ENCODE results near the gene GAB4. TPM values are rescaled to one million over a fixed set of nuclear protein-coding genes. Genes with fewer than 3 reads are reported as not detected.

Gene GAB4
- total and polyA plus RNA-seq, 10 of the 15 experiments (the other 5 are each of a cell fraction or from before 2014, with no cell fraction given): not detected

GRCh38 chr22:16935209-16935608 lies 72.8 kb downstream of the GAB4 start:
- intact Hi-C loops (cut with micrococcal nuclease; ENCODE audit: unreplicated experiment): no loop called here
- Histone ChIP-seq H2AFZ (ENCODE audit: control insufficient read depth, low read depth, low read length) (no peak overlapping the region), H3K9me3 (replicated peaks; ENCODE audit: control insufficient read depth, insufficient read depth, low read length) (no peaks in the 10 kb centered on the region), H3K9ac (ENCODE audit: control insufficient read depth, insufficient read depth, low read length) (no peak overlapping the region), H3K27me3 (replicated peaks in 1 of 2; ENCODE audit: control insufficient read depth in 2 of 2, insufficient read depth in 2 of 2, low read length in 1 of 2) (no peaks in the 10 kb centered on the region; a peak in 1 of 4 replicates), H3K36me3 (ENCODE audit: control insufficient read depth in 2 of 2, insufficient read depth in 2 of 2, low read length in 1 of 2) (no peaks in the 10 kb centered on the region), H3K27ac (ENCODE audit: control insufficient read depth, insufficient read depth) (no peak overlapping the region), H3K79me2 (ENCODE audit: control insufficient read depth, insufficient read depth, low read length) (no peaks in the 10 kb centered on the region), H3K4me2 (ENCODE audit: control insufficient read depth, insufficient read depth) (no peak overlapping the region), H3K4me3 (no peak overlapping the region), H3K4me1 (ENCODE audit: control insufficient read depth, insufficient read depth, low read length) (no peaks in the 10 kb centered on the region), H4K20me1 (ENCODE audit: control insufficient read depth, insufficient read depth) (no peaks in the 10 kb centered on the region)
- in situ Hi-C loops (cut with MboI): loop anchor here (5.0 kb wide), 1 partner anchor 37 kb away; no protein-coding TSS in a partner anchor
- no peak for TF ChIP-seq USF1 (IDR thresholded peaks at IDR 0.05; ENCODE audit: borderline replicate concordance, extremely low read length, insufficient read depth, low read depth, low read length)
- no peak for TF ChIP-seq CTCF (IDR thresholded peaks at IDR 0.05 in 2 of 3, conservative IDR thresholded peaks at IDR 0.05 in 1 of 3; ENCODE audit: control insufficient read depth in 2 of 3, extremely low read depth in 1 of 3, insufficient read depth in 1 of 3, low read depth in 3 of 3, low read length in 3 of 3)
- no peak for TF ChIP-seq POLR2A (IDR thresholded peaks at IDR 0.05; ENCODE audit: low read depth, low read length)
- no peak for TF ChIP-seq HDAC2 (IDR thresholded peaks at IDR 0.05)
- TF ChIP-seq PML (IDR thresholded peaks at IDR 0.05; ENCODE audit: low read length): no peak
- no peak for TF ChIP-seq ATF2 (IDR thresholded peaks at IDR 0.05; ENCODE audit: low read length)
- no peak for TF ChIP-seq RFX5 (IDR thresholded peaks at IDR 0.05; ENCODE audit: low read depth, low read length)
- TF ChIP-seq, protein P1, sequence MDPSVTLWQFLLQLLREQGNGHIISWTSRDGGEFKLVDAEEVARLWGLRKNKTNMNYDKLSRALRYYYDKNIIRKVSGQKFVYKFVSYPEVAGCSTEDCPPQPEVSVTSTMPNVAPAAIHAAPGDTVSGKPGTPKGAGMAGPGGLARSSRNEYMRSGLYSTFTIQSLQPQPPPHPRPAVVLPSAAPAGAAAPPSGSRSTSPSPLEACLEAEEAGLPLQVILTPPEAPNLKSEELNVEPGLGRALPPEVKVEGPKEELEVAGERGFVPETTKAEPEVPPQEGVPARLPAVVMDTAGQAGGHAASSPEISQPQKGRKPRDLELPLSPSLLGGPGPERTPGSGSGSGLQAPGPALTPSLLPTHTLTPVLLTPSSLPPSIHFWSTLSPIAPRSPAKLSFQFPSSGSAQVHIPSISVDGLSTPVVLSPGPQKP (IDR thresholded peaks at IDR 0.05; ENCODE audit: low read depth, low read length): no peak
- TF ChIP-seq PAX5 (IDR thresholded peaks at IDR 0.05; ENCODE audit: borderline replicate concordance, low read depth, low read length): no peak
- ChIA-PET RAD21 (ENCODE audit: unreplicated experiment) (no interaction called here), POLR2A (no interaction called here), CTCF (no interaction called here), SMC1A (ENCODE audit: uncharacterized antibody, unreplicated experiment) (no interaction called here)
- 8% methylated on average over 4 of the region's 4 CpGs for WGBS (ENCODE audit: insufficient coverage, insufficient replicate concordance, low lambda C conversion rate, missing lambda C conversion rate)
- ATAC-seq (no peak), DNase-seq (ENCODE audit: low read depth, low spot score) (no peak), FAIRE-seq (no peak)
- BruUV-seq (replicated peaks): no TSS peak
